Measurements from ENCODE around the gene CRISPLD2.
A peak's percentile ranks its signal among the peaks of the same experiment; 100 is the strongest.

Gene CRISPLD2

GRCh38 chr16:84924331-84925091 lies 104.7 kb downstream of the CRISPLD2 start:
- H3K36me3 ChIP-seq (replicated peaks): no peaks in the 10 kb centered on the region
- no peak for DNase-seq
- H3K27me3 ChIP-seq (replicated peaks): no peaks in the 10 kb centered on the region
- in situ Hi-C loops (cut with HindIII; ENCODE audit: low pct_ligation_motif_present, low sequenced_read_pairs): no loop called here
- H3K27ac ChIP-seq: no peak overlapping the region
- H3K4me3 ChIP-seq (ENCODE audit: low read depth, low read length): no peak overlapping the region
- no peak for TF ChIP-seq CTCF (IDR thresholded peaks at IDR 0.05; ENCODE audit: low read depth, low read length, missing control alignments)

DNA sequence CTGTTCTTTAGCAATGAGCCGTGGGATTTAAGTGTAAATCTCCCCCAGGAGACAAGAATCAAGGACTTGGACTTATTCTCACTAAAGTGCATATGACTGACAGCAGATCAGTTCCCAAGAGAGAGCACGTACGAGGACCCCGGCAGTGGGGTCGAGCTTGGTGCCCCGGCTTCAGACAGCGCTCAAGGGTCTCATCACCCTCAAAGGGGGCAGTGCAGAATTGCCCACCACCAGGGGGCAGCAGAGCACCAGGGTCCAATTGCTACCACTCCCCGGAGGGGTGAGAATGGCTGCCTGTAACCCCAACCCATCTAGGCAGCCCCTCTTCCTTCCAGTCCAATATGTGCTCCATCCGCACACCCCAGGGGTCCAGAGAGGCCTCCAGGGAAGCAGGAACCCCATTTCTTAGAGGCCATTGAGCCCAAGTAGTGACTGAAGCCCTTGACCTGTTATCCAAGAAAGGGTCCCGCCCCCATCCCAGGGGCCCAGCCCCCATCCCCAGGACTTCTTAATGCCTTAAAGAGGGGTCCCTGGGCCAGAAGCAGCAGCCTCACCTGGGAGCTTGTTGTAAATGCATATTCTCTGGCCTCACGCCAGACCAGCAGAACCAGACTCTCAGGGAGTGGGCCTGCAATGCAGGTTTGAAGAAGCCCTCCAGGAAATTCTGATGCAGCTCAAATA lies 105.4 kb downstream of the CRISPLD2 start:
- H3K27me3 ChIP-seq (replicated peaks): no peaks in the 10 kb centered on the region
- in situ Hi-C loops (cut with HindIII; ENCODE audit: low pct_ligation_motif_present, low sequenced_read_pairs): no loop called here
- H3K4me3 ChIP-seq (ENCODE audit: low read depth, low read length): no peak overlapping the region
- DNase-seq: no peak
- H3K36me3 ChIP-seq (replicated peaks): no peaks in the 10 kb centered on the region
- peak; percentile 84 for TF ChIP-seq CTCF (IDR thresholded peaks at IDR 0.05; ENCODE audit: low read depth, low read length, missing control alignments)
- no peak overlapping the region for H3K27ac ChIP-seq

DNA sequence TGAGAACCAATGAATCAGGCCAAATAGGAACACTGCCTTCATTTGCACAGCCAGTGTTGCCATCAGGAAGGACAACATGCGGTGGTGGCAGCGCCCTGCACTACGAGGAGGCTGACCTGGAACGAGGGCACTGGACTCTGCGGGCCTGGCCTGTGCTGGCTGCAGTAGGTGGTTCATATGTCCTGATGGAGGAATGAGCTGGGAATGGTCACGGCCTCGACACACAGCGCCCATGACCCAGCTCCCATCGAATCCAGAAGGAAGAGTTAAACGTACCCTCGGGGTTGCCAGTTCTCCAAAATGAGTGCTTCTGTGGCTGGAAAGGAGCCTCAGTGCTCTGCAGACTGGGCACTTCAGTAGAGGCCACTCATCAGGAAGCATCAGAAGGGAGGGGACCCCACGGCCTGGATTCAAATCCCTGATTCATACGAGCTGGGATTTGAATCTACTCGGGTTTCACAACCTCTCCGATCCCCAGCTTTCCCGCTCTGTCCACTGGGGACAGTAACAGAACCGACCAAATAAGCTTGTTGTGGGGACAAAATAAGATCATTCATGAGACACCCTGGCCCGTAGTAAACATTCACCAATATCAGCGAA lies 106.1 kb downstream of the CRISPLD2 start:
- no peak overlapping the region for H3K27ac ChIP-seq
- TF ChIP-seq CTCF (IDR thresholded peaks at IDR 0.05; ENCODE audit: low read depth, low read length, missing control alignments): no peak
- H3K36me3 ChIP-seq (replicated peaks): no peaks in the 10 kb centered on the region
- in situ Hi-C loops (cut with HindIII; ENCODE audit: low pct_ligation_motif_present, low sequenced_read_pairs): no loop called here
- DNase-seq: no peak
- no peak overlapping the region for H3K4me3 ChIP-seq (ENCODE audit: low read depth, low read length)
- H3K27me3 ChIP-seq (replicated peaks): no peaks in the 10 kb centered on the region

DNA sequence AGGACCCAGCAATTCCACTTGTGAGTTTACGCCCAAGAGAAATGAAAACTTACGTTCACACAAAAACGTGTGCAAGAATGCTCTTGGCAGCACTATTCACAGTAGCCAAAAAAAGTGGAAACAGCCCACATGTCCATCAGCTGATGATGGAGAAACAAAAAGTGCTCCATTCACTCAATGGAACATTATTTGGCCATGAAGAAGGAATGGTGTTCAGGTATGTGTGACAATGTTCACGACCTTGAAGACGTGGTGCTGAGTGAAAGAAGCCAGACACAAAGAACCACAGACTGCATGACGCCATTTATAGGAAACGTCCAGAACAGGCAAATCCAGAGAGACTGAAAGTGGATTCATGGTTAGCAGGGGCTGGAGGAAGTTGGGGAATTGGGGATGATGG lies 106.7 kb downstream of the CRISPLD2 start:
- in situ Hi-C loops (cut with HindIII; ENCODE audit: low pct_ligation_motif_present, low sequenced_read_pairs): no loop called here
- DNase-seq: no peak
- no peak for TF ChIP-seq CTCF (IDR thresholded peaks at IDR 0.05; ENCODE audit: low read depth, low read length, missing control alignments)
- no peaks in the 10 kb centered on the region for H3K36me3 ChIP-seq (replicated peaks)
- H3K4me3 ChIP-seq (ENCODE audit: low read depth, low read length): no peak overlapping the region
- H3K27me3 ChIP-seq (replicated peaks): no peaks in the 10 kb centered on the region
- no peak overlapping the region for H3K27ac ChIP-seq

DNA sequence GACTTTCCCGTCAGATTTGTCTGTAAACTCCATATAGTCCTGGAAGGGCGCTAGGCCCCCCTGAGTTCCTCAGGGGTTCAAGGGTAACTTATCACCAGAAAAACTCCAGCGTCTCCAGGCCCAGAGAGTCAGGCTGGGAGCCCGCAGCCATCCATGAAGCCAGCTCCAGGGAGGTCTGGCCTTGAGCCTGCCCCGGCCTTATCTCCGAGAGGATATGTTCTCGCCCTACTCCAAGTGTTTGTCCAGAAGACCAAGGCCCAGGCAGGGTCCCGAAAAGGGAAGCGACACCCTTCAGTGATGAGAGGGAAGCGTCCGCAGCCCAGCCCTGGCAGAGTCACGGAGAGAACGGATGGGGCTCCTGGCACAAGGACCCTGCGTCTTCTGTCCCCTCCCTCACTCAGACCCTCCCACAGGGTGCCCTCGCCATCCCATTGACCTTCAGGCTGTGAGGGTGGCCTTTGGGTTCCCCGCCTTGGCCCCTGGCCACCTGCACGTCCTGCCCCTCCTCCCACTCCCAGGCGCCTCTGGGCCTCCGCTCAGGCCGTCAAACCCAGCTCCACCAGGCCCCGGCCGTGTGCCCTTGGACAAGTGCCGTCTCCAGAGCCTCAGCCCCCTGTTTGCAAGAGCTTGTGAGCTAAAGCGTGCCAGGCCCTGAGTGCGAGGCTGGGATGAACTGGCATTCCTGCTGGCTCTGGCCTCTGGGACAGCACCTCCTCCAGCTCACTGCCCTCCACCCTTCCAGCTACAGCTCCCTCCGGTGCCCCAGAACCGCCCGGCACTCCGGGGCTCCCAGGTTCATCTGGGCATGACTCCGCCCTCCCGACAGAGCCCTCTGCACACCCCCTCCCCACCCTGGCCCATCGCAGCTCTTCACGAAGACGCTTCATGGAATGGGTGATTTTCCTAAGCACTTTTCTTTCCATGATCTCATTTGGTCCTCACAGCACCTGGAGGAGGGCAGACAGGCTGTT lies 108.1 kb downstream of the CRISPLD2 start:
- in situ Hi-C loops (cut with HindIII; ENCODE audit: low pct_ligation_motif_present, low sequenced_read_pairs): no loop called here

More for the DNA sequence above, 108.1 kb downstream of the CRISPLD2 start:
- Histone ChIP-seq H3K27me3 (replicated peaks) (no peaks in the 10 kb centered on the region), H3K36me3 (replicated peaks) (no peaks in the 10 kb centered on the region), H3K4me3 (ENCODE audit: low read depth, low read length) (no peak overlapping the region), H3K27ac (no peak overlapping the region)
- no peak for TF ChIP-seq CTCF (IDR thresholded peaks at IDR 0.05; ENCODE audit: low read depth, low read length, missing control alignments)
- no peak for DNase-seq

Measured in brain microvascular endothelial cell (primary cell).